ENCODE measurements around the gene LRCH1. TPM values are rescaled to one million over a fixed set of nuclear protein-coding genes. Genes with fewer than 3 reads are reported as not detected.

The LRCH1 gene
- polyA plus RNA-seq, 1 of the 3 experiments (the other 2 are of a cell fraction) = 5.5 TPM

- Histone ChIP-seq H3K27me3 (ENCODE audit: insufficient read depth) (no peaks in the 10 kb centered on the region), H3K4me2 (no peak overlapping the region), H3K79me2 (ENCODE audit: insufficient read depth) (peaks cover 95% of the 10 kb centered on the region), H3F3A (replicated peaks; ENCODE audit: insufficient read depth) (peaks cover 6% of the 10 kb centered on the region), H3K9me2 (no peaks in the 10 kb centered on the region), H3K27ac (ENCODE audit: low read depth in 2 of 2, low read length in 1 of 2) (no peak overlapping the region), H3K4me3 (ENCODE audit: low read depth in 2 of 2, low read length in 1 of 2) (no peak overlapping the region), H2AFZ (ENCODE audit: low read depth) (no peak overlapping the region), H3K9me3 (no peaks in the 10 kb centered on the region), H3K9ac (no peak overlapping the region), H3K4me1 (ENCODE audit: control insufficient read depth in 1 of 2, insufficient read depth in 2 of 2, low read depth in 1 of 2, low read length in 1 of 2) (peaks cover 26 to 28% of the 10 kb centered on the region in 2 experiments; a peak in 3 of 4 replicates), H3K36me3 (replicated peaks in 1 of 2; ENCODE audit: control insufficient read depth in 1 of 2, insufficient read depth in 2 of 2, low read length in 1 of 2) (no peaks in the 10 kb centered on the region), H4K20me1 (ENCODE audit: insufficient read depth) (peaks cover 51% of the 10 kb centered on the region)
- POLR2A ChIA-PET = no interaction called here
- TF ChIP-seq TCF12 (IDR thresholded peaks at IDR 0.05) = no peak
- TF ChIP-seq USF1 (IDR thresholded peaks at IDR 0.05; ENCODE audit: borderline replicate concordance, low read depth) = no peak
- 99% methylated on average over 7 of the region's 7 CpGs for WGBS (ENCODE audit: low lambda C conversion rate)
- CTCF ChIA-PET = interaction anchor here (1.1 kb wide), 1 partner anchor 11 kb away, joined by 3 read pairs; no protein-coding TSS in a partner anchor
- no peak for DNase-seq
These were observed 45.3 kb downstream of the LRCH1 start for GRCh38 chr13:46598140-46598819.

DNA sequence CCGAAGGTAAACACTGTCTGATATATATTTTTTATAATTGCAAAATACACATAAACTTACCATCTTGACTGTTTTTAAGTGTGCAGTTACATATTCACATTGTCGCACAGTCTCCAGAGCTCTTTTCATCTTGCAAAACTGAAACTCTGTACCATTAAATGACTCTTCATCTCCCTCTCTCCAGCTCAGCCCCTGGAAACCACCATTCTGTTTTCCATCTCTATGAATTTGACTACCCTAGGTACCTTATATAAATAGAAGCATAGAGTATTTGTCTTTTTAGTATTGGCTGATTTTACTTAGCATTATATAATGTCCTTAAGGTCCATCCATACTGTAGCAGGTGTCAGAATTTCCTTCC, 45.8 kb downstream of the LRCH1 start:
- Histone ChIP-seq H3K9me2 (no peaks in the 10 kb centered on the region), H4K20me1 (ENCODE audit: insufficient read depth) (peaks cover 50% of the 10 kb centered on the region), H3K9ac (no peak overlapping the region), H3K27me3 (ENCODE audit: insufficient read depth) (no peaks in the 10 kb centered on the region), H3K4me3 (ENCODE audit: low read depth in 2 of 2, low read length in 1 of 2) (no peak overlapping the region), H3K27ac (ENCODE audit: low read depth in 2 of 2, low read length in 1 of 2) (no peak overlapping the region), H3K4me2 (no peak overlapping the region), H3F3A (replicated peaks; ENCODE audit: insufficient read depth) (peaks cover 6% of the 10 kb centered on the region), H3K79me2 (ENCODE audit: insufficient read depth) (peaks cover 95% of the 10 kb centered on the region), H3K9me3 (no peaks in the 10 kb centered on the region), H2AFZ (ENCODE audit: low read depth) (no peak overlapping the region), H3K4me1 (ENCODE audit: control insufficient read depth in 1 of 2, insufficient read depth in 2 of 2, low read depth in 1 of 2, low read length in 1 of 2) (peaks cover 23 to 28% of the 10 kb centered on the region in 2 experiments; a peak in 3 of 4 replicates), H3K36me3 (replicated peaks in 1 of 2; ENCODE audit: control insufficient read depth in 1 of 2, insufficient read depth in 2 of 2, low read length in 1 of 2) (no peaks in the 10 kb centered on the region)
- ChIA-PET CTCF (interaction anchor here (1.1 kb wide), 1 partner anchor 11 kb away, joined by 3 read pairs; no protein-coding TSS in a partner anchor), POLR2A (no interaction called here)
- DNase-seq = no peak
- WGBS (ENCODE audit: low lambda C conversion rate) = 95% methylated on average over 2 of the region's 2 CpGs
- TF ChIP-seq RXRA (IDR thresholded peaks at IDR 0.05; ENCODE audit: borderline replicate concordance, low read depth) = no peak
- no peak for TF ChIP-seq EP300 (IDR thresholded peaks at IDR 0.05; ENCODE audit: borderline replicate concordance in 1 of 2, low read depth in 1 of 2, low read length in 1 of 2)
- no peak for TF ChIP-seq TCF12 (IDR thresholded peaks at IDR 0.05)
- TF ChIP-seq CTCF (IDR thresholded peaks at IDR 0.05) = no peak

- H3K4me2 ChIP-seq = no peak overlapping the region
- no peak overlapping the region for H3K9ac ChIP-seq
- POLR2A ChIA-PET = no interaction called here
- H4K20me1 ChIP-seq (ENCODE audit: insufficient read depth) = peaks cover 43% of the 10 kb centered on the region
- no peak overlapping the region for H3K4me3 ChIP-seq (ENCODE audit: low read depth in 2 of 2, low read length in 1 of 2)
- H2AFZ ChIP-seq (ENCODE audit: low read depth) = no peak overlapping the region
- no peaks in the 10 kb centered on the region for H3K36me3 ChIP-seq (replicated peaks in 1 of 2; ENCODE audit: control insufficient read depth in 1 of 2, insufficient read depth in 2 of 2, low read length in 1 of 2)
- H3K4me1 ChIP-seq (ENCODE audit: control insufficient read depth in 1 of 2, insufficient read depth in 2 of 2, low read depth in 1 of 2, low read length in 1 of 2) = peaks cover 14 to 23% of the 10 kb centered on the region in 2 experiments; a peak in 3 of 4 replicates
- H3K9me3 ChIP-seq = no peaks in the 10 kb centered on the region
- 91% methylated on average over 3 of the region's 3 CpGs for WGBS (ENCODE audit: low lambda C conversion rate)
- H3K27me3 ChIP-seq (ENCODE audit: insufficient read depth) = no peaks in the 10 kb centered on the region
- H3K27ac ChIP-seq (ENCODE audit: low read depth in 2 of 2, low read length in 1 of 2) = no peak overlapping the region
- DNase-seq = no peak
- no peak for TF ChIP-seq FOXJ3 (CRISPR knock-in tag; IDR thresholded peaks at IDR 0.05)
- CTCF ChIA-PET = interaction anchor here (0.7 to 3.9 kb wide), 4 partner anchors 8 to 49 kb away, joined by 3 to 19 read pairs (median 4); no protein-coding TSS in a partner anchor
- peaks cover 95% of the 10 kb centered on the region for H3K79me2 ChIP-seq (ENCODE audit: insufficient read depth)
- H3F3A ChIP-seq (replicated peaks; ENCODE audit: insufficient read depth) = no peaks in the 10 kb centered on the region
- no peaks in the 10 kb centered on the region for H3K9me2 ChIP-seq
These were observed 48.0 kb downstream of the LRCH1 start for GRCh38 chr13:46600943-46601311.

Data from SK-N-SH (cell line).